B cell (primary cell): Measurements from ENCODE around the gene LRSAM1.

Experiments
- EZH2 ChIP-seq: IDR thresholded peaks from 2 replicates; pipeline ENCODE4 v1.6.1; 2012; ENCODE audit warnings: borderline replicate concordance, low read depth, mild to moderate bottlenecking, moderate library complexity, low read length; ENCODE audit not compliant: insufficient read depth, poor library complexity, severe bottlenecking
- TF ChIP-seq, protein P1 (sequence below): fragments of 200-600 bp; IDR thresholded peaks from one replicate; pipeline ENCODE4 v1.8.0; 2022; ENCODE audit warnings: antibody characterized with exemption, mild to moderate bottlenecking

DNA sequence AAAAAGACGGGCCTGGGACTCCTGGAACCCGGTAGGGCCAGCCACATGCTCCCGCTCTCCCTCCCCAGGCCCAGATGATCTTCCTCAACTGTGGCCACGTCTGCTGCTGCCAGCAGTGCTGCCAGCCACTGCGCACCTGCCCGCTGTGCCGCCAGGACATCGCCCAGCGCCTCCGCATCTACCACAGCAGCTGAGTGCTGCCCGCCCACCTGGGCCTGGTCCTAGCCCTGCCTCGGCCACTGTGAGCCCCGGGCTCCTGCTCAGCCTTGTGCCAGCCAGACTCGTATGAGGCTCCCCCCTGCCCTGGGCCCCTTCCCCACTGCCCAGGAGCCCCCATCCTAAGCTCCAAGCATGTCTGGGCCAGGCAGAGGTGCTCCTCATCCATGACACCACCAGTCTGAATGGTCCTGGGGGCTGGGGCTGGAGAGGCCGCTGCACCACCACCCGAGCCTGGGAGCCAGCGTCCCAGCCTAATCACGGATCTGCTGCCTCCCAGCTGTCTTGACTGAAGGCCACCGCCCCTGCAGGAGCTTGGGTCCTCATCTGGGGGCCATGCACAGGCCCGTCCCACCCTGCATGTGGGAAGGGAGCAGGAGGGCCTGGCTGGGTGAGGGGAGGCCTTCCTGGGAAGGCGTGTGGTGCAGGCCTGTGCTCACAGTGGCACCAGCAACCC lies 51.5 kb downstream of the LRSAM1 start:
- TF ChIP-seq, protein P1, sequence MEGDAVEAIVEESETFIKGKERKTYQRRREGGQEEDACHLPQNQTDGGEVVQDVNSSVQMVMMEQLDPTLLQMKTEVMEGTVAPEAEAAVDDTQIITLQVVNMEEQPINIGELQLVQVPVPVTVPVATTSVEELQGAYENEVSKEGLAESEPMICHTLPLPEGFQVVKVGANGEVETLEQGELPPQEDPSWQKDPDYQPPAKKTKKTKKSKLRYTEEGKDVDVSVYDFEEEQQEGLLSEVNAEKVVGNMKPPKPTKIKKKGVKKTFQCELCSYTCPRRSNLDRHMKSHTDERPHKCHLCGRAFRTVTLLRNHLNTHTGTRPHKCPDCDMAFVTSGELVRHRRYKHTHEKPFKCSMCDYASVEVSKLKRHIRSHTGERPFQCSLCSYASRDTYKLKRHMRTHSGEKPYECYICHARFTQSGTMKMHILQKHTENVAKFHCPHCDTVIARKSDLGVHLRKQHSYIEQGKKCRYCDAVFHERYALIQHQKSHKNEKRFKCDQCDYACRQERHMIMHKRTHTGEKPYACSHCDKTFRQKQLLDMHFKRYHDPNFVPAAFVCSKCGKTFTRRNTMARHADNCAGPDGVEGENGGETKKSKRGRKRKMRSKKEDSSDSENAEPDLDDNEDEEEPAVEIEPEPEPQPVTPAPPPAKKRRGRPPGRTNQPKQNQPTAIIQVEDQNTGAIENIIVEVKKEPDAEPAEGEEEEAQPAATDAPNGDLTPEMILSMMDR: no peak
- no peak for TF ChIP-seq EZH2
